Measurements from ENCODE around the gene VDR. TPM values are rescaled to one million over a fixed set of nuclear protein-coding genes. Genes with fewer than 3 reads are reported as not detected.

VDR gene
- total RNA-seq, 1 experiment from 2014 or later, result 22.3 TPM

- Mint-ChIP-seq H3K27ac (ENCODE audit: low read depth, unreplicated experiment) (peak overlapping the region; percentile 81), H3K4me3 (ENCODE audit: unreplicated experiment) (no peak overlapping the region), H3K4me1 (ENCODE audit: insufficient read depth, unreplicated experiment) (peaks cover 53% of the 10 kb centered on the region), H3K27me3 (ENCODE audit: insufficient read depth, unreplicated experiment) (no peaks in the 10 kb centered on the region), H3K9me3 (ENCODE audit: unreplicated experiment) (no peaks in the 10 kb centered on the region), H3K36me3 (ENCODE audit: insufficient read depth, unreplicated experiment) (peaks cover 30% of the 10 kb centered on the region)
- CTCF ChIA-PET, result interaction anchor here (0.6 to 3.3 kb wide), 12 partner anchors 8 to 229 kb away, joined by 3 to 10 read pairs (median 3); no protein-coding TSS in a partner anchor
- intact Hi-C loops (cut with micrococcal nuclease), result loop anchor here (5.0 kb wide), 2 partner anchors 39 to 84 kb away; partner anchors contain the start of gene VDR
- BruUV-seq (replicated peaks), result no TSS peak
- DNase-seq (ENCODE audit: unreplicated experiment), result peak; percentile 93
- POLR2A ChIA-PET, result interaction anchor here (0.6 to 7.8 kb wide), 10 partner anchors 9 to 157 kb away, joined by 3 to 46 read pairs (median 3); partner anchors contain the start of gene VDR
- no peak for TF ChIP-seq CTCF (IDR thresholded peaks at IDR 0.05; ENCODE audit: unreplicated experiment)
Observed at GRCh38 chr12:47863467-47863866, 41.3 kb downstream of the VDR start.

- H3K27me3 Mint-ChIP-seq (ENCODE audit: insufficient read depth, unreplicated experiment), result no peaks in the 10 kb centered on the region
- H3K4me1 Mint-ChIP-seq (ENCODE audit: insufficient read depth, unreplicated experiment), result peaks cover 54% of the 10 kb centered on the region
- TF ChIP-seq CTCF (IDR thresholded peaks at IDR 0.05; ENCODE audit: unreplicated experiment), result no peak
- ChIA-PET CTCF (interaction anchor here (0.6 to 3.3 kb wide), 11 partner anchors 9 to 229 kb away, joined by 3 to 10 read pairs (median 3); no protein-coding TSS in a partner anchor), POLR2A (interaction anchor here (0.6 to 7.8 kb wide), 11 partner anchors 10 to 94 kb away, joined by 3 to 46 read pairs (median 3); partner anchors contain the start of gene VDR)
- peak overlapping the region; percentile 81 for H3K27ac Mint-ChIP-seq (ENCODE audit: low read depth, unreplicated experiment)
- no TSS peak for BruUV-seq (replicated peaks)
- DNase-seq (ENCODE audit: unreplicated experiment), result no peak
- peaks cover 35% of the 10 kb centered on the region for H3K36me3 Mint-ChIP-seq (ENCODE audit: insufficient read depth, unreplicated experiment)
- H3K9me3 Mint-ChIP-seq (ENCODE audit: unreplicated experiment), result no peaks in the 10 kb centered on the region
- intact Hi-C loops (cut with micrococcal nuclease), result loop anchor here (5.0 kb wide), 2 partner anchors 39 to 84 kb away; partner anchors contain the start of gene VDR
- H3K4me3 Mint-ChIP-seq (ENCODE audit: unreplicated experiment), result no peak overlapping the region
Observed at GRCh38 chr12:47862881-47863280, 41.9 kb downstream of the VDR start.

GRCh38 chr12:47862167-47862750 is 42.5 kb downstream of the VDR start:
- CTCF ChIA-PET, result interaction anchor here (0.7 to 3.3 kb wide), 10 partner anchors 8 to 780 kb away, joined by 3 to 10 read pairs (median 4); no protein-coding TSS in a partner anchor
- H3K27me3 Mint-ChIP-seq (ENCODE audit: insufficient read depth, unreplicated experiment), result no peaks in the 10 kb centered on the region
- H3K4me3 Mint-ChIP-seq (ENCODE audit: unreplicated experiment), result no peak overlapping the region
- DNase-seq (ENCODE audit: unreplicated experiment), result no peak
- no peaks in the 10 kb centered on the region for H3K9me3 Mint-ChIP-seq (ENCODE audit: unreplicated experiment)
- BruUV-seq (replicated peaks), result no TSS peak
- H3K4me1 Mint-ChIP-seq (ENCODE audit: insufficient read depth, unreplicated experiment), result peaks cover 49% of the 10 kb centered on the region
- TF ChIP-seq CTCF (IDR thresholded peaks at IDR 0.05; ENCODE audit: unreplicated experiment), result no peak
- POLR2A ChIA-PET, result interaction anchor here (0.6 to 7.8 kb wide), 8 partner anchors 10 to 244 kb away, joined by 3 to 46 read pairs (median 4); partner anchors contain the start of genes SENP1 and VDR
- intact Hi-C loops (cut with micrococcal nuclease), result loop anchor here (5.0 kb wide), 2 partner anchors 40 to 85 kb away; partner anchors contain the start of gene VDR
- peaks cover 38% of the 10 kb centered on the region for H3K36me3 Mint-ChIP-seq (ENCODE audit: insufficient read depth, unreplicated experiment)
- H3K27ac Mint-ChIP-seq (ENCODE audit: low read depth, unreplicated experiment), result peak overlapping the region; percentile 81

- DNase-seq (ENCODE audit: unreplicated experiment), result no peak
- Mint-ChIP-seq H3K4me1 (ENCODE audit: insufficient read depth, unreplicated experiment) (peaks cover 49% of the 10 kb centered on the region), H3K27me3 (ENCODE audit: insufficient read depth, unreplicated experiment) (no peaks in the 10 kb centered on the region), H3K9me3 (ENCODE audit: unreplicated experiment) (no peaks in the 10 kb centered on the region), H3K27ac (ENCODE audit: low read depth, unreplicated experiment) (peak overlapping the region; percentile 26), H3K4me3 (ENCODE audit: unreplicated experiment) (no peak overlapping the region), H3K36me3 (ENCODE audit: insufficient read depth, unreplicated experiment) (peaks cover 43% of the 10 kb centered on the region)
- POLR2A ChIA-PET, result interaction anchor here (0.6 to 7.8 kb wide), 3 partner anchors 21 to 245 kb away, joined by 3 to 46 read pairs (median 5); partner anchors contain the start of genes SENP1 and VDR
- TSS peak; percentile 97 for BruUV-seq (replicated peaks)
- CTCF ChIA-PET, result interaction anchor here (0.6 to 2.4 kb wide), 5 partner anchors 10 to 118 kb away, joined by 3 to 9 read pairs (median 3); no protein-coding TSS in a partner anchor
- intact Hi-C loops (cut with micrococcal nuclease), result loop anchor here (5.0 kb wide), 2 partner anchors 41 to 86 kb away; partner anchors contain the start of gene VDR
- no peak for TF ChIP-seq CTCF (IDR thresholded peaks at IDR 0.05; ENCODE audit: unreplicated experiment)
Observed at GRCh38 chr12:47860873-47861272, 43.9 kb downstream of the VDR start.
